Stimulated activated CD4-positive, alpha-beta T cell treated with anti-CD3 and anti-CD28 coated beads, Interleukin-4, amount 100 ng/mL, for 1 hour (primary cell): ENCODE measurements around the gene LAMB4.

ENCODE experiments used
- DNase-seq: peaks from one replicate; pipeline ENCODE4 v3.0.0-alpha.2; 2020

Gene LAMB4

DNA sequence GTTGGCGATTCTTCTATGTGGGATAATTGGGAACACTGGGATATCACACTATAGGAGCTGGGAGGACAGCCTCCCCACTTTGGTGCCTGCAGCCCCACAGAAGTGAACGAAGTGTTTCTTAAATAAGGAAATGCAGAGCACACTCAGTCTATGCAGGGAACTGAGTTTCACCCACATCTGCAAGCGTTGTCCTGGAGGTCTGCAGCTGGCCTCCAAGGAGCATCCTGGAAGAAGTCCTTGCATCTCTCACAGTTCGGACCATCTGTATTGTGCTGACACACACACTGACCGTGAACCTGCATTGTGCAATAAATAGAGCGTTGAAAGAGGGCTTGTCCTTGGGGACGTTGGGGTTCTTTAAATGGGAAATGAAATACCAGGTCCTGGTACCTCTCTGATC, 25.8 kb downstream of the LAMB4 start:
- DNase-seq, result no peak

DNA sequence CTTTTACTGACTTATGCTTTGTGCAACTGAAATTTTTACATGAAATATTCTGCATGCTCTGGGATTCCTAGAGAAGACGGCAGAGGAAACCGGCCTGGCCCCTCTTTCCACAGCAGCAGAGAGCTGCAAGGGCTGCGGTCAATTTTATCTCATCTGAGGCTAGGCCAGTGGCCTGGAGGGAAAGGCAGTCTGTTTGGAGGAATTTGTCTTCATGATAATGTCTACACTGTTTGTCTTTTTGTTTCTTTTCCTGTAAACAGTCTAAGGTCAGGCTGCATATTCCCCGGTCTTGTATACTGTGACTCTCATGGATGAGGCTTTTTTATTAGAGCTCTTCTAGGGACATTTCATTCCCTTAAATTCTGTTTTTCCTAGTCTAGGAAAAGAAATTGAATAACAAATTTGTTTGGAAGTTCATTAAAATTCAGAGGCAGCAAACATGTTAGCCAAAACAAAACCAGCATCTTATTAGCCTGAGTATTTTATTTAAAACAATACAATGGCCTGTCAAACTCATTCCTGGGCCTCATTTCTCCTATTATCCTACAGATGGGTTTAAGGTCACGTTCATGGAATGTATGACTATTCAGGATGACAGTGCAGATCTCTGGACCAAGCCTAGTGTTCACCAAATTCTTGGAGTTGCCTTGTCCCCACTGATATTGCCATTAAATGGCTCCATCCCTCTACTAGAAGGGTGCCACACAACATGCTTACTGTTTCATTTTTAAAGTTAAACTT, 26.4 kb downstream of the LAMB4 start:
- no peak for DNase-seq

DNA sequence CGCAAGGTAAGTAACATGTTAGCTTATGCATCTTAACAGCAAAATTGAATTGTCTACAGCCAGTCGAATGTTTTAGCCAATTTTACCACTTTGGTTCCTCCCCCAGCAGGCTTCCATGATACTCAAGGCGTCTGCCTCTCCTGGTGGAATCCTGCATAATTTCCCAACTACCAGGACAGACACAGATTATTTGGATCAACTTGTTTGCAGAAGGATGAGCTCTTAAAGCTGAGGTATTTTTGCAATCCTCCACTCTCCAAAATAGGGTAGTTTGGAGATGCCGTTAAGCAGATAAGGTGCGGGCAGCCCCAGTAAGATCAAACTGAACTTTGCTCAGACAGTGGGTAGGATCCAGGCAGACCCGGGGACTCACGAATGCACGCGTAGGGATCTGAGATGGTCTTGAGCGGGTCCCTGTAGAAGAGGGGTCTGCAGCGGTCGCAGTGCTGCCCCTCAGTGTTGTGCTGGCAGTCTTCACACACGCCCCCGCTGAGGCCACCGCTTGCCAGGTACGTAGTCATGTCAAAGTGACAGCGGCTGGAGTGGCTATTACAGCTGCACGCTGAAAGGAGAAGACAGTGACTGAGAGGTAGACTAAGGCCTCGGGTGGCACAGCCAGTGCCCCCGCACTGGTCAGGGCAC, 27.4 kb downstream of the LAMB4 start:
- no peak for DNase-seq

DNA sequence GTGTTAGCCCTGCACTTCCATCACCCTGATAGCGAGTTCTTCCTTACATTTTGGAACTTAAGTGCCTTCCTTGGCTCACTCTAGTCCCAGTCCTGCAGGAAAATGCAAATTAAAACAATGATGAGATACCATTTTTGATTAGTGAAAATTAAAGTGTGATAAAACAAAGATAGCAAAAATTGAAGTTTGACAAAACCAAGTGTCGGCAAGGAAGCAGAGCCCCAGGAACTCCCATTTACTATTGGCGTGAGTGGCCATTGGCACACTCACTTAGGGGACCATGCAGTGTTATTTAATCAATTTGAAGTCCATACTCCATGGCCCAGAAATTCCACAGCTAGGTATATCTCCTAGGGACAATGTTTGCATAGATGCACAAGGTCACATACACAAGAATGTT, 28.4 kb downstream of the LAMB4 start:
- DNase-seq, result no peak

DNA sequence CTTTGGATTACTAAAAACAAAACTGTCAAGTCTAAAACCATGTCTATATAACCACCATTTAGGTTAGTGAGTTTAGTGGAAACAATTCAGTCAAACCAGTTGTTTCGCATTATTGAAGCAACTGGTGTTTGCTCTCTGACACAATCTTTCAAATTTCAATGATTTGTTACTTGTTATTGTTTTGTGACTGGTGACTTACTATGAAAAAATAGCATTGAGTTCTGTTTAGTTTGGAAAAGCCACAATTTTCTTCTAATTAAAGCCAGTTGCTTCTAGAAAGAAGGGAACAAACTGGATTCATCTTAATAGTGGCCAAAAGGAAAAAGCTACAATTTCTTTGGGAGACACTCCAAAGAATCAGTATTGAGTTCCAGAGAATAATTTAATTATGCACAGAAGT, 30.4 kb downstream of the LAMB4 start:
- no peak for DNase-seq

DNA sequence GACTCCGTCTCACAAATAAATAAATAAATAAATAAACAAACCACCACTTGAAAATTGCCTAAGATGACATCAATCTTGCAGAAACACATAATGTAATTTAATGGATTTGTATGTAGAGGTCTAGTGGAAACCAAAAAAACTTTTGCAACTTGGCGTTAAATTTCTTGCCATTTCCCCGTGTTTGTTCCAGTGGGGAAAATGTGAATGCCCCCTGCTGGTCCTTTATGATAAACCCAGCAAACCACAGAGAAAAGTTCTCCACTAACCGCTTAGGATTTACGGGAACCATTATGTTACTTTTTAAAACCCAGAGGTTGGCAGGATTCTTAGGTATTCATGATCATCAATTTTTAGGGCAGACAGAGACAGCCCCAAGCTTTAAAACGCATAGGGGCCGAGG, 32.5 kb downstream of the LAMB4 start:
- no peak for DNase-seq

DNA sequence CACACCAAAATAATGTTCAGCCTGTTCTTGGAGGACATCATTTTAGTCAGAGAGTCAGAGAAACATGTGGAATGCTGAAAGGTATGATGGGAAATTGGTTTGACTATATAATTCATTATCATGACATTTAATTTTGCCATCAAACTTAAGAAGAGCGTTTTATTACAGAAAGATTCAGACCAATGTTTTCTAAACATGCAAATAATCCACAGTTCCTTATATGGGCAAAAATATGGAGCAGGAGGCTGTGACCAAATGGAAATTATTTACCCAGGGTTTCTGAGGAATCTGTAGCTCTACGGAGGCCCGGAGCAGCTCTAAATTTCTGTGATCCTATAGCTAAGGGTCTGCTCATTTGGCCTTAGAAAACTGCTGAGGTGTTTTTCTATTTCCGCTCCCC, 33.2 kb downstream of the LAMB4 start:
- no peak for DNase-seq

DNA sequence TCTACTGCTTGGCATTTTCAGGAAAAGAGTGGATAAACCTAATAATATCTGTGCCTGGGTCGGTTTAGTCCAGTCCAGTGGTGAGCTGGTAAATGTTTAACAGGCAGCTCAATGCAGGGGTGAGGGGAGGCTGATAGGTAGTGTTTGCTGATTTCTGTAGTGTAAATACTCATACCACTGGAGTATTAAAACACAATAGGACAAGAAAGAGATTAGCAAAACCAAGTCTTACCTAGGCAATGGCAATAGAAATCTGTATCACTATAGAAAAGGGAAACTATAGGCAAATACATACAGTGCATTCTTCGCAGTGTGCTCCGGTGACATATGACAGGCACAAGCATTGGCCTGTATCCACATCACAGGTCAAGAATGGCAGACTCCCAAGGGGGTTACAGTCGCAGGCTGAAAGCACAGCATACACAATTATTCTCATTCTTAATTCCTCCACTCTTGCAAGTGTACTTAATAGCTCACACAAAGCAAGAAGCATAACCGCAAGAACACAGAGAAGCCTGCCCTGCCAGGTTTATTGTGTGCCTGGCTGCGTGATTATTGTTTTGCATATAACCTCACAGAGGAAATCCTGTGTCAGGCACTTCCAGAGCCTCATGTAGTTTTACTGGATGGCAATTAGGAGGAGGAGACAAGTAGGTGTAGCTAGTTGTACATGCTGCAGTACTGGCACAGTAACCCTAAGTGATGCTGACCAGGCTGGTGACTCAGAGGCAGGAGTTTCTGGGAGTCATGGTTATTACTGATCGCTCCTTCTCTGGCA, 35.0 kb downstream of the LAMB4 start:
- no peak for DNase-seq

DNA sequence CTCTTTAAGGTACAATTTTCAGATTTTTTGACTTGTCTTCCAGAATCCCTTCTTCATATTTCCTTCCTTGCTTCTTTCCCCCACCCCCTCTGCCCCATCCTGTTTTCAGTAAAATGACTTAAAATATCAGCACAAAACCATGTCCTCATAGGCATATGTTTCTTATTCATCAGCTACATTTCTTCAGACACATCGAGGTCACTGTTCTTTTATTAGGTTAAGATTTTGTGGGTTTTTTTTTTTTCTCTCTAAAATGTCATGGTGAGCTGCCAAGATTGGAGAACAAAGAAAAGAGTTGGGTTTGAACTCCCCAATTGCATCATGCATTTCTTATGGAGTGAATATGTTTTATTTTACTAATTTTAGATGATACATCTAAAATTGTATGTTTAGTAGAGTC, 35.8 kb downstream of the LAMB4 start:
- no peak for DNase-seq

DNA sequence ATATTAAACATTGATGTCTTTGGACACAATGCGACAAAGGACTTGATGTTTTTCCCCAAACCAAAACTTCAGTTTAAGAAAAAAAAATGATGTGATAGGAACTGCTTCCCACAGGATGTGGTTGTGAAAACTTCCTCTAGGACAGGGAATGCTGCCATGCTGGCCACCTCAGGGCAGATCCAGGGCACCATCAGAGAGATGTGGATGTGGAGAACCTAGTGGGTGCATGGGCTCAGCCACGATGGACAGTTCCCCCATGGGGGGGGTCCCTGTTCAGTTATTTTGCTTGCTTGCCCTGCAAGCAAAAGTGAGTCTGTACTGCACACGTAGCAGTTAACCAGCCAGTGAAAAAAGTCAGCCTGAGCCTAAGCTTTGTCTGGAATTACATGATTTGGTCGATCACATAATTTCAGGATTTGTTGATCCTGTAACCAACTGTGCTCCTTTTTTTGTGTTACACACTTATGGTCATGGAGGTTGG, 36.3 kb downstream of the LAMB4 start:
- DNase-seq, result no peak

DNA sequence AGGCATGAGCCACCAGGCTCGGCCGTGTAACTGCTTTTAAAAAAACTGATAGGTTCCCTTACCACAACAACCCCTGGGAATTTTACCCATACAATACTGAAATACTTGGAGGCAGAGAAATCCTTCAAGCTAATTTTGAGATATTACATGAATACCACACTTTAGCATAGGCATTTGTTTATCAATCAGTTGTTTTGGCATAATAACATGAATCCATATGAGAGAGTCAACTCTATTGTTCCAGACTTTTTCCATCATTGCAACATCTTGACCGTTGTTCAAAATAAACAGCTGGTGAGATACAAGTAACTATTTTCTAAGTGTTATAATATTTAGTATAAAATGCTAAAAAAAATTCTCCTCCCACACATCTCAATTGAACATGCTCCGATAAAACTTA, 36.8 kb downstream of the LAMB4 start:
- no peak for DNase-seq

DNA sequence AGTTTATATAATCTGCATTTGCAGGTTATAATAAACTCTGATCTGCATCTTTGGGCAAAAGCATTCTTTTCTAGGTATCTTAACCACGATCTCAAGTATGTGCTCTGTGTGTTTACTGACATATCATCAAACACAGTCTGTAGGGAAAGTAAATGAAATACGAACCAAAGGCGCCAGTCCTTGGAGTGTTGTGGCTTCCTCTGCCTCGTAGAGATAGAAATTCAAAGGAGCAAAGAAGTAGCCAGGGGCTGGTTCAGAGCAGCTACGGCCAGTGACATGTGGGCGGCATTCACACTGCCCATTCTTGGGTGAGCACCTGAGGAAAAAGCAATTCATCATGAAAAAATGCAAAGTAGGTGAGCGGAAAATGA, 38.7 kb downstream of the LAMB4 start:
- no peak for DNase-seq

DNA sequence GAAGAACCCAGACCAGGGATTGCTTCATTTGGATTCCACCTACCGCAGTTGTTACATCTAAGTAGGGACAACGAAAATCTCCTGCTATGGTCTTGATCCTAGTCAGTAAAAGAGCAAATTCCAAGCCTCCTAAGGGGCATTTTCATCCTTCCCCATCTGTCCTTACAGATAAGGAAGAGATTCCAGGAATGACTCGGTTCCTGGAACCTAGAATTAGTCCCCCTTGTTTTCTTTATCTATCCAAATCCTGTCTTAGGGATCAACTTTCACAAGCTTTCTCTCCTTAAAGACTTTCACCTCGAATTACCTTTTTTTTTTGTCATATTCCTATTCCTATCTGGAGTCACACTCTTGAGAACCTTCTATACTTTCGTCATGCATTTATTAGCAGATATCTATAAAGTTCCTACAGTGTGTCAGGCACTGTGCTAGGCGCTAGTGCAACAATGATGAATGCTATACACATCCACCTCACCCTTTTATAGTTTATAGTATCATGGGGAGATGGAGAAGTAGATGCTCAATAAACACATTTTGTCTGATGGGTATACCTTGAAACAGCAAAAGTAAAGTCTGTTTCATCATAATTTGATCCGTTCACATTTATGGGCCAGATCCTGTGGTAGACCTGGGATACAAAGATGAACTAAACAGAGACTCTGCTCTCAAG, 39.2 kb downstream of the LAMB4 start:
- no peak for DNase-seq

DNA sequence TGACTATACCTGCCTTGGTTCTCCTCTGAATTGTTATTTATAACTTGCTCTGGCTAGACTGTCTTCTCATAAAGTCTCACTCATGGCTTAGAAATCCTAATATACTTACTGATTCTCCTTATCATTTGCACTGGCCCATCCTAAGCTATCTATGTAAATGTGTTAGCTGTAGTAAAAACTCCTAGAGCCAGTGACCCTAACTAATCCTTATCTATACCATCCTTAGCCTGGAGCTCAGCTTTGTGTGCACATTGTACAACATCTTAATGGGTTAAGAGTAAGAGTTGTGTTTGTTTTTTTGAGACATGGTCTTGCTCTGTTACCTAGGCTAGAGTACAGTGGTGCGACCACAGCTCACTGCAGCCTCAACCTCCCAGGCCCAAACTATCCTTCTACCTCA, 40.8 kb downstream of the LAMB4 start:
- no peak for DNase-seq

DNA sequence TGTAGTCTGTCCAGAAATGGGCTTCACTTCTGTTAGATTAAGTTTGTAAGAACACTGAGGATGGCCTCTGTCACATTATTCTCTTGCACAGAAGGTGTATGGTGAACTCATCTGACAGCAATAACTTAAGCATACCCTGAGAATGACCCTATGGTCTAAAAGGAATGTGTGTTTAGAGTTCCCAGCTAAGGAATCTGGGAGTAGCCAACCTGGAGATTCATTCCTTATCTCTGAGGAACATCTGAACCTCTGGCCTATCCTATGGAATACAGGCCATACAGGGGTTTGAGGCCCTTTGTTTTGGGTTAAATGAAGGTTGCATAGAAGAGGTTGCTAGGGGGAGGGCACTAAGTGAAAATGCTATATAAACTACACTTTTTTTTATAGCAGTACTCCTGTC, 41.4 kb downstream of the LAMB4 start:
- DNase-seq, result no peak

DNA sequence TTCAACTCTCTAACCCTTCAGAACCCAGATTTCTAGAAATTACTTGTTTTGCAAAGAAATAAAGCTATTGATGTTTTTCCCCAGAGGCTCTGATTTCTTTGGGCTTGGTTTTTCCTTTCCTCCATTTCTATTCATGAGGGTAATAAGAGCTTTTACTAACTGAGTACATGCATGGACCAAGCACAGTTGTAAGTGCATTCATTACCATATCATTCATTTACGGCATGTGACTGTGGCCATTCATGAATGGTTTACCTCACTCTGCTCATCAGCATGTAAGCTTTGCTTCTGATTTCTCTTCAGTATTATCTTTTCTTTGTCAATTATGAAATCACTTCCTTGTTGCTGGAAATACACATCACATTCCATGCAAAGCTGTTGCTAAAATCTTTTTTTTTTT, 42.4 kb downstream of the LAMB4 start:
- DNase-seq, result no peak

DNA sequence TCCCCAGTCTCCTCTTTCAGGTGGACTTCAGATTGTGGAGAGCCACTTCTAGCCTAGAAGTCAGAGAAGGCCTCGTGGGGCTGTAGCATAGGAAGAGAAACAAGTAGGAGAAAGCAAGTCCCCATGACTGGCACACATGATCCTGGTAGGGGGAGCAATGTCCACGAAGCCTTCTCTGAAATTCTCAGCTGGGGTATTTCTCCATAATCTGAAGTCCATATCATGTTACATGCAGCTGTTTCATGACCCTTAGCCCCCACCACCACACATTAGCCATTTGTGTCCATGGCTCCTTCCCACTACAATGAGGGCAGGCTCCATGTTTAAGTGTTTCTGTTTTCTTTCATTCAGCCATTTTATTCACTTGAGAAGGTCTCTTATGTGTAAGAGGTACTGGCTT, 43.2 kb downstream of the LAMB4 start:
- DNase-seq, result no peak

DNA sequence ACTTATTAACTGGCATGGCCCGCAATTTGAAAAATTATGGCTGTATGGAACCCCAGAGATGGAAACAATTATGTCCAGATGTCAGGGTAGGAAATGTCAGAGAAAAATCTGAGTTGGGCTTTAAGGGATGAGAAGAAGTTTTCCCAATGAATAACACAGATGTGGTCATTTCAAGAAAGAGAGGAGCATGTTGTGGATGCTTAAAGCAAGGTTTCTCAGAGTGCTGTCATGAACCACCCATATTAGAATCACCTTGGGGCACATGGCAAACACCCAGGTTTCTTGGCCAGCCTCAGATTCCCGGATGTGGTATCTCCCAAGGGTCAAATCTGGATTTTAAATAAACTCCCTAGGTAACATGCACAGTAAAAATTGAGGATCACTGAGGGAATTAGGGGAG, 43.6 kb downstream of the LAMB4 start:
- no peak for DNase-seq

DNA sequence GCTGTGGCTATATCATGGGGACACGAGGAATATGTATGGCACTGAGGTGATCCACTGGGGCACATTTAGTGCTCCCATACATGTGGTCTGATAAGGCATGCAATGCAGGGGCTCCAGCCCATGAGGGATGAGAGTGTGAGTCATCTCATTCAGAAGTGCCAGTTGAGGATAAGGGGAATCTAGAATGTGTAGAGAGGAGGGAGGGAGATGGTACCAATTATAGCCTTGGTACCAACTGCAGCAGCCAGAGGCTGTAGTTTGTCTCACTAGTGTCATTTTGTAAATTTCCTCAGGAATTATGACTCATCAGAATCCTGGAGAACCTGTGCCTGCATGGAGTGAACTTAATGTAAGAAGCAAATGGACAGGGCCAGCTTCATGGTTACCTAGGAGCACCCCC, 46.2 kb downstream of the LAMB4 start:
- no peak for DNase-seq

DNA sequence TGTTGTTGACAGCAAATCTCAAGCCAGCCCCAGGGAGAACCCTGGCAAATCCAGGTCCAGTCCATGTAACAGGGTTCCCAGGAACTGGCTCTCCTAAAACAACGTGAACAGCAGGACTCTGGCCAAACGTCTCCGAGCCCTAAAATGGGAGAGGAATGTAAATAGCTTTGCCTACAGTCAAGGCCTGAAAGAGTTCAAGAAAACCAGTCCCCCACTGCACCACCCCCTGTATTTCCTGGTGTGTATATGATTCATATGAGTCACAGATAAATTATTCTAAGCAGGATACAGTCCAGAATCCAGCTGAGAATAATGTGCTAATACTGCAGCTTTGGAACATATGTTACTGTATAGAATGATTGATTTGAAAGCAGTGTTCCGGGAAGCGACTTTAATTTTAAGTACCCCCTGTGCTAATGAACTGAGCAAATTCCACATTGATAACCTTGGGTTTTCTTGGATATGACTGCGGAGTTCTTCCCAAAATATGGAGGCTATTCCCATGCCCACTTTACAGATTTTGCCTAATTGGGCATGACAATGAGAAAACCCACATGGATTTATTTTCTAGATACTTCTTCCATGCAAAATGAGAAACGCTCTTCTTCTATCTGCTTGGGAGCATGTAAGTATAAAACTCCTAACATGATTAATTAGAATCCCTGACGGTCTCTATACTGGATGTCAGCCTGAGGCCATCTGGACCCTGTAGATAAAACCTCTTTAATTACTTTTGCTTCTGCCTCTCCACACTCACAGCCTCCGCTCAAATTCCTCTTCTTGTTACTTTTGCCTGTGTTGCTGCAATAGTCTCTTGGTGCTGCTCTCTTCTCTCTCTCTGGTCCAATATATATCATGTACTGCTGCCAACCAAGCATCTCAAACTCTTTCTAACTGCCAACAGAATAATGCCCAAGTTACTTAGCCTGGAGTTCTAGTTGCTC, 50.2 kb downstream of the LAMB4 start:
- DNase-seq, result no peak

DNA sequence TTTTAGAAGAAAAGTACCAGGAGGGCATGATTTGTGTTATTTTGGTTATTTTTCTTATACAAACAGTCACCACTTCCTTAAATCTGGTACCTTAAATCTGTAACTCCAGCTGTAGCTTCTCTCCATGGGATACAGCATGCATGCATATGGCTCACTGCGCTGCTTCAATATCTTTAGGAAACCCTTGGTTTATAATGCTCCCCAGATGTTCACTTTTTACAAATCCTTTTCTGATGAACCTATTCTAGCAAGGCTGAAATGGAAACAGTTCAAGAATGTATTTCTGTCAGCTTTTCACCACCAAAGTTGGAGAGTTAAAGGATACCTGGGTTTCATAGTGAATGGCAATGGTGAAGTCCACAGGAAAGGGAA, 50.9 kb downstream of the LAMB4 start:
- DNase-seq, result no peak

DNA sequence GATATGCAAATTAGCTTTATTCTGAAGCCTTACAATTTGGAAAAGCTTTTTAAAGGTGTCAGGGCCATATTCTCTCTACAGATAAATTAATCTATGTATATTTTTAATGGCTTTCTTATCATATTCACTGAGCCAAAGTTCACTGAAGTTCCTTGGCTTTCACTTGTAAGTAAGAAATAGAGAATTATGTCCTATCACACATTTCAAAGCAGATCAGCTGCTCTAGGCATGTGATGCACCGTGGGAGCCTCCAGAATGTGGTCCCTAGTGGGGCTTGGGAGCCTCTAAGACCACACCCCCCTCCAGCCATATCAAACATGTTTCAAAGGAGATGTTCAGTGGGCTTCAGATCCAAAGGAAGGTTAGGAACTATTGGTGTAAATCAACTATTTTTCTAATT, 51.5 kb downstream of the LAMB4 start:
- no peak for DNase-seq
